Duodenal mucosa (tissue), 2 donors: Measurements from ENCODE around the gene CTBS.
A peak's percentile ranks its signal among the peaks of the same experiment; 100 is the strongest.

Experiments
- H3K27ac ChIP-seq: one replicate; pipeline ENCODE4 v1.7.0; 2013; ENCODE audit warnings: low read depth, low read length
- H3K27me3 ChIP-seq, 2 donors: one replicate each; pipeline ENCODE4 v1.7.0; 2013; ENCODE audit warnings: low read length in 2 of 2, control low read depth in 1 of 2; ENCODE audit not compliant: insufficient read depth in 2 of 2, control insufficient read depth in 1 of 2
- H3K36me3 ChIP-seq, 2 donors: one replicate each; pipeline ENCODE4 v1.7.0; 2013; ENCODE audit warnings: low read length in 2 of 2, control low read depth in 1 of 2; ENCODE audit not compliant: insufficient read depth in 2 of 2, control insufficient read depth in 1 of 2
- H3K4me1 ChIP-seq, 2 donors: one replicate each; pipeline ENCODE4 v1.7.0; 2013; ENCODE audit warnings: low read length in 2 of 2, control low read depth in 1 of 2; ENCODE audit not compliant: insufficient read depth in 2 of 2, control insufficient read depth in 1 of 2
- H3K4me3 ChIP-seq, 2 donors: one replicate each; pipeline ENCODE4 v1.7.0; 2013; ENCODE audit warnings: low read length in 2 of 2, low read depth in 1 of 2
- H3K9ac ChIP-seq, 2 donors: one replicate each; pipeline ENCODE4 v1.7.0; 2013; ENCODE audit warnings: low read length in 2 of 2, low read depth in 1 of 2
- H3K9me3 ChIP-seq, 2 donors: one replicate each; pipeline ENCODE4 v1.7.0; 2013; ENCODE audit warnings: low read length in 2 of 2, control low read depth in 1 of 2; ENCODE audit not compliant: control insufficient read depth in 1 of 2

Gene CTBS

GRCh38 chr1:84585803-84586202 lies 11.6 kb upstream of the CTBS start:
- Histone ChIP-seq H3K4me3 (no peak overlapping the region), H3K9ac (no peak overlapping the region), H3K27ac (no peak overlapping the region), H3K4me1 (no peaks in the 10 kb centered on the region), H3K36me3 (no peaks in the 10 kb centered on the region), H3K27me3 (no peaks in the 10 kb centered on the region), H3K9me3 (no peaks in the 10 kb centered on the region)

DNA sequence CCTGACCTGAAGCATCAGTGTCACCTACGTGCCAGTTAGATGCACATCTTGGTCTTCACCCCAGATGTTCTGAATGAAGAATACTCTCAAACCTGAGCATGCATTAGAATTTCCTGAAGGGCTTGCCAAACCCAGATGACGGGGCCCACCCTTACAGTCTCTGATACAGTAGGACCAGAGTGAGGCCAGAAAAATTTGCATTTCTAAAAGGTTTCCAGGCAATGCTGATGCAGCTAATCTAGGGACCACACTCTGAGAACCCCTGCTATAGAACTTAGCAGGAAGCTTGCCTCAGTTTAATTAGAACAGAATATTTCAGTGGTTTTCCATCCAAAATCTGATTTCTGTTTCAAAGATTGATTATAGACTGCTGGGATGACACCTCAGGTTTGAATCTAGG lies 9.9 kb upstream of the CTBS start:
- Histone ChIP-seq H3K36me3 (no peaks in the 10 kb centered on the region), H3K27ac (no peak overlapping the region)

GRCh38 chr1:84583648-84584047 lies 9.4 kb upstream of the CTBS start:
- no peak overlapping the region for H3K9ac ChIP-seq
- no peaks in the 10 kb centered on the region for H3K27me3 ChIP-seq
- no peaks in the 10 kb centered on the region for H3K4me1 ChIP-seq
- H3K9me3 ChIP-seq: no peaks in the 10 kb centered on the region
- H3K27ac ChIP-seq: no peak overlapping the region
- H3K4me3 ChIP-seq: no peak overlapping the region
- no peaks in the 10 kb centered on the region for H3K36me3 ChIP-seq

More for the DNA sequence above, 9.9 kb upstream of the CTBS start:
- Histone ChIP-seq H3K9me3 (no peaks in the 10 kb centered on the region), H3K4me1 (no peaks in the 10 kb centered on the region), H3K27me3 (no peaks in the 10 kb centered on the region), H3K4me3 (no peak overlapping the region), H3K9ac (no peak overlapping the region)

DNA sequence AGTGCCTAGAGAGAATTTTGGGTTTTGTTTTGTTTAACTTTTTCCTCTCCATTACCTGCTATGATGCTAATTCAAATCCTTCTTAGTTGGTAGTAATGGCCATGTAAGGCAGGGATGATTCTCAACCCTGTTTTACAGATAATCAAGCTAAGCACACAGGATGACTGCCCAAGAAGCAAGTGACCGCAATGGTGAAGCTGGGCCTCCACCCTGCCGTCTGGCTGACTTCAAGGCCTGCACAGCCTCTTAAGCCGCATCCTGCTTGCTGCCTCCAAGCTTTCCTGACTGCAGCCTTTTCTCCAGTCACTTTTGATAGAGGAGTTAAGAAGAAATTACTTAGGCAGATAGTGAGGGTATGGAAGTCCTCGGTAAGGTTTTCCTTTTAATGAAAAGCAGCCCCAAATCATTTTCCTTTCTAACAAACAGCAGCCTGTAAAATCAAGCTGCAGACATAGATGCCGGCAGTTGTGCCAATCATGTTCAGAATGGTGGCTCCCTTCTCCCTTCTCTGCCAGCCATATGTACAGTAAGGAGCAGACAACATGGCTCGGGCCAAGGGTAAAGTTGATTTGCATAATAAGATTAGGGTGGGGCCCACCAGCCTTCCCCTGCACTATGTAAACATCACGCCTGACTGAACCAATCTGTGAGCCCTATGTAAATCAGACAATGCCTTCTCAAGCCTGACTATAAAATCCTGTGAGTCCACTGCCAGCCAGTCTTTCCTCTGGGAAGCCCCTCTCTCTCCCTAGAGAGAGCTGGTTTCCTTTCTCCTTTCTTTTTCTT lies 8.8 kb upstream of the CTBS start:
- Histone ChIP-seq H3K4me3 (no peak overlapping the region), H3K4me1 (no peaks in the 10 kb centered on the region), H3K9ac (no peak overlapping the region), H3K36me3 (no peaks in the 10 kb centered on the region), H3K27ac (no peak overlapping the region), H3K27me3 (no peaks in the 10 kb centered on the region), H3K9me3 (no peaks in the 10 kb centered on the region)

DNA sequence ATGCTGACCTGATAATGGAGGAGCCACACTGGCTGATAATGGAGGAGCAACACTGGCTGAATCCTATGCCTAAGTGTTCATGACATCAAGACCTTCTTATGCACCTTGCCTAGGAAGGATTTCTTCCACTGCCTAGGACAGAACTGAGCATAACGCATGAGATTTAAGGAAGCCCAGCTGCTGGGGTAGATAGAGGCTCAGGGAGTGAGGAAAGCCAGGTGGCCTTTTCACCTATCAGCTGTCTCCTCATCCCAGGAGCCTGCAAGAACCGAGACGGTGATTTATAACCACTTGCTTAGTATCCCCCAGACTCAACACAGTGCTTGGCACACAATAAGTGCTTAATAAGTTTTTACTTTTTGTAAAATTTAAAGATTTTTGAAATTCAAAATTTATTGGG lies 7.4 kb upstream of the CTBS start:
- no peak overlapping the region for H3K9ac ChIP-seq
- no peak overlapping the region for H3K4me3 ChIP-seq
- no peaks in the 10 kb centered on the region for H3K4me1 ChIP-seq
- no peak overlapping the region for H3K27ac ChIP-seq
- H3K36me3 ChIP-seq: no peaks in the 10 kb centered on the region
- H3K27me3 ChIP-seq: no peaks in the 10 kb centered on the region
- no peaks in the 10 kb centered on the region for H3K9me3 ChIP-seq

DNA sequence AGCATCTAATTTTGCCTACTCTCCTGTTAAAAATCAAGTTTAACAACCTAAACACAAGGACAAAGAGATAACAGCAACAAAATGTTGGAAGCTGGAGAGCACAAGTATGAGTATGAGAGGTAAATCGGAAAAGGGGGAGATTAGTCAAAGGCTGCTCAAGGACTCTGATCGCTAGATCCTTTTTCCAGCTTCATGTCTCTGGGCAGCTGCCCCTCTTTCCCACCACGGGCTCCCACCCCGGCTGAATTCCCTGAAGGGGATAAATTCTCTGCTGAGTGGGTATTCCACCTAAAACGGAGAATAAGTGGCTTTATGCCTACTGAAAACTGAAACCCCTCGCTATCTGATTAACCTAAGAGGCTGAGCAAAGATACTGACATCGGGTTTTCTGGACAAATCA lies 696 bp upstream of the CTBS start:
- Histone ChIP-seq H3K9ac (peak overlapping the region; percentile 64 to 82), H3K36me3 (peaks cover 0 to 6% of the 10 kb centered on the region in 2 donors), H3K27ac (no peak overlapping the region), H3K4me3 (peak overlapping the region; percentile 76 to 87), H3K9me3 (no peaks in the 10 kb centered on the region), H3K4me1 (peaks cover 16 to 26% of the 10 kb centered on the region in 2 donors), H3K27me3 (no peaks in the 10 kb centered on the region)

GRCh38 chr1:84573481-84573966 lies 716 bp downstream of the CTBS start:
- peaks cover 9 to 11% of the 10 kb centered on the region in 2 donors for H3K36me3 ChIP-seq
- H3K9ac ChIP-seq: peak overlapping the region; percentile 90 to 96
- peak overlapping the region; percentile 98 for H3K27ac ChIP-seq
- no peaks in the 10 kb centered on the region for H3K9me3 ChIP-seq
- no peaks in the 10 kb centered on the region for H3K27me3 ChIP-seq
- H3K4me3 ChIP-seq: peak overlapping the region; percentile 76 to 92
- H3K4me1 ChIP-seq: peaks cover 16 to 26% of the 10 kb centered on the region in 2 donors

GRCh38 chr1:84571150-84571535 lies 3.1 kb downstream of the CTBS start:
- H3K36me3 ChIP-seq: peaks cover 11 to 15% of the 10 kb centered on the region in 2 donors
- no peak overlapping the region for H3K4me3 ChIP-seq
- no peaks in the 10 kb centered on the region for H3K27me3 ChIP-seq
- H3K4me1 ChIP-seq: peaks cover 16 to 26% of the 10 kb centered on the region in 2 donors
- H3K27ac ChIP-seq: no peak overlapping the region
- no peak overlapping the region for H3K9ac ChIP-seq
- H3K9me3 ChIP-seq: no peaks in the 10 kb centered on the region

GRCh38 chr1:84570436-84571149 lies 3.6 kb downstream of the CTBS start:
- Histone ChIP-seq H3K9ac (no peak overlapping the region), H3K4me1 (peaks cover 16 to 26% of the 10 kb centered on the region in 2 donors), H3K27ac (no peak overlapping the region), H3K4me3 (no peak overlapping the region), H3K27me3 (no peaks in the 10 kb centered on the region), H3K9me3 (no peaks in the 10 kb centered on the region), H3K36me3 (peaks cover 11 to 15% of the 10 kb centered on the region in 2 donors)

GRCh38 chr1:84569216-84569615 lies 5.0 kb downstream of the CTBS start:
- Histone ChIP-seq H3K4me1 (peaks cover 11 to 26% of the 10 kb centered on the region in 2 donors), H3K27ac (no peak overlapping the region), H3K36me3 (peaks cover 15 to 16% of the 10 kb centered on the region in 2 donors)

More at GRCh38 chr1:84569216-84569615, 5.0 kb downstream of the CTBS start:
- Histone ChIP-seq H3K27me3 (no peaks in the 10 kb centered on the region), H3K4me3 (no peak overlapping the region), H3K9ac (no peak overlapping the region), H3K9me3 (no peaks in the 10 kb centered on the region)
